NT2/D1 (cell line): ENCODE data around the gene METTL15.

Experiments used
- SUZ12 ChIP-seq: IDR thresholded peaks from 2 replicates; pipeline ENCODE4 v1.6.1; 2011; ENCODE audit not compliant: insufficient read length, insufficient read depth; ENCODE audit errors: extremely low read depth
- YY1 ChIP-seq: IDR thresholded peaks from 2 replicates; pipeline ENCODE4 v1.6.1; 2011; ENCODE audit not compliant: insufficient read length, insufficient read depth
- ZNF274 ChIP-seq: IDR thresholded peaks from 2 replicates; pipeline ENCODE4 v1.6.1; 2011; ENCODE audit warnings: mild to moderate bottlenecking, low read depth, low read length

DNA sequence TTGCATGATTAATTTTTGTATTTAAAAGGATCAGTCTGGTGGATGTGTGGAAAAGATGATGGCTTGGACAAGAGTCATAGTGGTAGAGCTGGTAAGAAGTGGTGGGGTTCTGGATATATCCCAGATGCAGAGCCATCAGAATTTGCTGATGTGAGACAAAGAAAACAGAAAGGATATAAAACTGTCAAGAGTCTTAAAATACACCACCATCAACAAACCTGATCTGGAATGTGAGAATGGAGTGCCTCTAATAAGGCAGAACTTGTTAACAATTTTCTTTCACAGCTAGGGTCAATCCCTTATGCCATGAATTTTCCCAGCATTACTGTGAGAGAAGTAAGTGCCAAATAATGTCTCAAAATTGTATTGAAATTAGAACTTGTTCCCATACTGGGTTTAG is 215.4 kb downstream of the METTL15 start:
- TF ChIP-seq ZNF274 (no peak), SUZ12 (no peak), YY1 (no peak)
